ENCODE data around the gene ZBED5.
"Not testable (repeated sequence)": the region's sequence is repeated elsewhere in the genome, so short reads cannot be mapped to it uniquely, and the experiment has no call there.

The ZBED5 gene

GRCh38 chr11:10857709-10858438 lies at the start of gene ZBED5:
Gene ZBED5 (minus strand): TSS chr11:10858053. CDS start chr11:10854945, 3,108 bp downstream.
- peak; percentile 97 for DNase-seq

DNA sequence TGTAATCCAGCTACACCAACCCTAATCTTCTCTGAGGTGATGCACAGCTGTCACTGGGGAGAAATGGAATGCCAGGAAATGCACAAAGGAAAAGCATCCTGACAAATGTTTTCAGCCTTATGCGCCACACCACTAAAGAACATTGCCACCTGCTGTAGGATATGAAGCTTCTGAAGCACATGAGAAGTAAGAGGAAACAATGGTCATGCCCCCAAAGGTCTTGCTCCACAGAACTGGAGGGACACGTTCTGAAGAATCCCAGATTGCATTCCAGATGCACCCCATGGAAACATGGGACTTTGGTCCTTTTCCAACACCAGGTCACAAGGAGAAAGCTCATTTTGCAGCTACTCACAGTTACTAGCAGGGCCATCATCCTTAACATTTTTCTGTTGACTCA lies 48.7 kb upstream of the ZBED5 start:
- no peak for DNase-seq

GRCh38 chr11:10902301-10903063 lies 44.6 kb upstream of the ZBED5 start:
- DNase-seq: peak; percentile 26

- no peak for DNase-seq
Observed at GRCh38 chr11:10900681-10901415, 43.0 kb upstream of the ZBED5 start.

DNA sequence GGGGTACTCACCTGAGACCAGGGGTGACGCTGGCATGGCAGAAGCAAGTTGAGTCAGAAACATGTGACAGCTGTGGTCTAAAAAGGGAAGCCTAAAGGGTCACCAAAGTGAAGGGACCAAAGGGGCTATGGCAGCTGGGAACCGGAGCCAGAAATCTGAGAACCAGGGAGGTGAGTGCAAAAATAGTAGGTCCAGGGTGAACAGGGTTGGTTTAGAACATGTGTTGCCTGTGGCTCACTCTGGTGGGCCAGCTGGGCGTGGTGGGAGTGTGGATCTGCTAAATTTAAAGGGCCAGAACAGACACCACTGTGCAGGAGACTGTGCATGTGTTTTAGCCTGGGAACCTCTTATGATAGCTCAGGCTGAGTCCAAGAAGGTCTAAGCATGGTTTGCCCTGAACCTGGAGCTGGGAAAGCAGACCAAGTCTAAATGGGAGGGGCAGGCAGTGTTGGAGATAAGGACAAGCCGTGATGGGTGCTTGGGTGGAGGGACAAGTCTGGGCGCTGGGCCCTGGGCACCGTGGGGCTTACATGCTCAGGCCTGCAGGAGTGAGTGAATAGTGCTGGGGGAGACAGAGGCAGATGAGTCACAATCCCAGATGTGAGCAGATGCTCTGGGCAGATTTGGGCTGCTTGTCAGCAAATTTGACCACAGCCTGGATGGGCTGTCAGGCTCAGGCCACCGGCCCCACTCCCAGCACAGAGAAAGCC lies 41.4 kb upstream of the ZBED5 start:
- no peak for DNase-seq

DNA sequence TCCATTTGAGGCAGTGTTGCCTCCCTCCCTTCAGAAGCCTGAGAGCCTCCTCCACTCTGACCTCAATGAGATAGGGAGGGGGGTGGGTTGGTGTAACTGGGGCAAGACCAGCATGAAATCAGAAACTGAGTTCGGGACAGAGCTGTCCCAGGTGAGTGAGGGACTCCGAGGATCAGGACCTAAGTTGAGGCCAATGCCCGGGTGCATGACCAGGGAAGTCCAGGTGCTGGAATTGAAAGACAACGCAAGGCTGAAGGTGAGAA lies 40.8 kb upstream of the ZBED5 start:
- DNase-seq: no peak

DNA sequence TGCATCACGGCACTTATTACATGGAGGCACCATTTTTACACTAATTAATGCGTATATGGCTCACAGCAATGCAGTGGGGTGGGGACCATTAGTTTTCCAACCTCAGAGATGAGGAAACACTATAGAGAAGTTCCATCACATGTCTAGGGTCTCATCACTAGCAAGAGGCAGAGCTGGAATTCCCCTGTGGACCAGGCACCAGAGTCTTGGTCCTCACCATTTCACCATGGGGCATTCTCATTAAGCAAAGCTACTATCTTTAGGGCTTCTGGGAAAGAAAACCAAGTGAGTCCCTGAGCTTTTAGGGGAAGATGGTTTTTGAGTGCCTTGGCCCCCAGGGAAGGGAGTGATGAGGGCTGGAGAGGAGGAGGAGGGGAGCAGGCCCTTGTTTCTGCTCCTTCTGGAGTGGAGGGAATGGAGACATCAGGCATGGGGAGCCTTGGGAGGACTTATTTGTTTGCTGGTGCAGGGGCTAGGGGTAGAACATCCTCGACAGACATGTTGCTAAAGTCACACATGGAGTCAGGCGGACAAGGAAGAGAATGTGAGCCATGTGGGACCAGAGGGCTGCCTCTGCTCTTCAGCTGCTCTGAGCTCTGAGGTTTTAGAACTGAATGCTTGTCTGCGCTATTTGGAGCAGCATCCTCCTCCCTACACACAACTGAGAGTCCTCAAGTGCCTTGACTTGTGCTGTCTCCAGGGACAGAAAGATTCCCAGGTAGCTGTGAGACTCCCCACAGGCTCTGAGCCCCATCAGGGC lies 40.3 kb upstream of the ZBED5 start:
- DNase-seq: no peak

- no peak for DNase-seq
Observed at GRCh38 chr11:10897150-10897549, 39.3 kb upstream of the ZBED5 start.

DNA sequence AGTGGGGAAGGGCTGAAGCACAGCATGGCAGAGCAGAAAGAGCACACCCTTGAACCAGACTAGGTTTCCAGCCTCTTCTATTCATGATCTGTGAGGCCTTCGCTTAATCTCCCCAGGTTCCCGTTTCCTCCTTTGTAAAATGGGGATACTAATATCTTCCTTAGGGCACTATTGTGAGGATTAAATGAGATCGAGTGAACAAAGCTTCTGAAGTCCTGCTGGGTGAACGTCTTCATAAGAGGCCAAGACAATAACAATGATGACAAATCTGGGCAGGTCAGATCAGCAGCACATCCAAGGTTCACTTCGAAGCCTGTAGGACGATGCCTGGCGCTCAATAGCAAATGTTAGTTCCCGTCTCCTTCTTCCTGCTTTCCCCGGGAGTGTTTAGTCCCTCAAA lies 38.6 kb upstream of the ZBED5 start:
- DNase-seq: no peak

DNA sequence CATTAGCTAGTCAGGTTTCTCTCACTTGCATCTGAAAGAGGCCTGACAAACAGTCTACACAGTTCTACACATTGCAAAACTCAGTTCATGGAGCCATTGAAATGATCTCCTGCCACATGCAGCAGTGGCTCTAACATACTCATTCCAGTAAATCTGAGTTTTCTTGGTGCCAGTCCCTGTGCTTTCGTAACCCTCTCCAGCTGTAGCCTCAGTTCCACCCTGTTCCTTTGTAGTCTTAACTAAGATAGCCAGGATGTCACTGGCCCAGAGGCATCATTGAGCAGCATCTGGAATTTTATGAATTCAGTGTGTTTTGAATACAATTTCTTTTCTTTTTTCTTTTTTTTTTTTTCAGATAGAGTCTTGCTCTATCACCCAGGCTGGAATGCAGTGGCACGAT lies 37.4 kb upstream of the ZBED5 start:
- DNase-seq: no peak

GRCh38 chr11:10894666-10895065 lies 36.8 kb upstream of the ZBED5 start:
- DNase-seq: no peak

DNA sequence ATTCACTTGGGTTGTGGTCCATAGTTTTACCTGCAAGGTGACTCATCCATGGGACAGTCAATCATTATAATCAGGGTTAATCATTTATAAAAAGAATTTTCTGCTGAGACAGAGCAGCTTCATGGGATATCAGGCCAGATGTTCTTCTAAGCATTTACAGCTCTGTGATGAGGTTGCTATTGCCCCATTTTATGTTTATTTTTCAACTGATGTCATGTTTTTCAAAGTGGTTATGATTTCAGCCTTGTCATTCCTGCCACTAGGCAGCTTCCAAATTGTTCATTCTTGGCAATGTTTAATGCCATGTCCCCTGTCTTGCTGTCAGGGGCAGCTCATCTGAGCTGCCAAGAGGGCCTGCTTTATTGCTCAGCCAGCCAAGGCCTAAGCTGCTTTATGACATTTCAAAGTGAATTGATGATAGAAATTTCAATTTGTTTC lies 35.9 kb upstream of the ZBED5 start:
- DNase-seq: no peak

- no peak for DNase-seq
Observed at GRCh38 chr11:10892250-10892649, 34.4 kb upstream of the ZBED5 start.

DNA sequence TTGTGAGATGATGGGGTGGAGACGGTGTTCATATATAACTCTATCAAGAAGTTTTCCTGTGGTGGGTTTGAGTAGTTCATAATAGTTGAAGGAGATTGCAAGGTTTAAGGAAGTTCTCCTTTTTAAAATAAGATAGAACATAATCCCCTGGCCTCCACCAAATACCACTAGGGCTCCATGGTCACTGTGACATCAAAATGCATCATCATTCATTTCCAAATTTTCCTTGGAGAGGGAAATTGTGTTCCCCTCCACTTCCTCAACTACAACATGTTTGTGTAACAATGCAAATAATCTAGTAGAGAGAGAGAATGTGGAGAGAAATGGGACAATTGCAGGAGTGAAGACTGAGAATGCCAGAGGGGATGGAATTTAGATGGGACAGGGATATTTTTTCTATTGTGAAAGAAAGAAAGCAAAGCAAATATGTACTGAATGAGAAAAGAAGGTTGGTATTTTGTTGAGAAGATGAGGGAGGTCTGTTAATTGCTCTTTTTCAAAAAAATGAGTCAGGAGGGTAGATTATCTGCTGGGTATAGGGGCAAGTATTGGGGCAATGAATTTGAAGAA lies 33.4 kb upstream of the ZBED5 start:
- no peak for DNase-seq

DNA sequence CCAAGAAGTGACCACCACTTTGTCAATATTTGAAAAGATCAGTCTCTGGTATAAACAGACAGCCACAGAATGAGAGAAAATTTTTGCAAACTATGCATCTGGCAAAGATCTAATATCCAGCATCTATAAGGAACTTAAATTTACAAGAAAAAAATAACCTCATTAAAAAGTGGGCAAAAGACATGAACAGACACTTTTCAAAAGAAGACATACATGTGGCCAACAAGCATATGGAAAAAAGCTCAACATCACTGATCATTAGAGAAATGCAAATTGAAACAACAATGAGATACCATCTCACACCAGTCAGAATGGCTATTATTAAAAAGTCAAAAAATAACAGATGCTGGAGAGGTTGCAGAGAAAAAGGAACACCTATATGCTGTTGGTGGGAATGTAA lies 32.2 kb upstream of the ZBED5 start:
- not testable (repeated sequence) for DNase-seq

DNA sequence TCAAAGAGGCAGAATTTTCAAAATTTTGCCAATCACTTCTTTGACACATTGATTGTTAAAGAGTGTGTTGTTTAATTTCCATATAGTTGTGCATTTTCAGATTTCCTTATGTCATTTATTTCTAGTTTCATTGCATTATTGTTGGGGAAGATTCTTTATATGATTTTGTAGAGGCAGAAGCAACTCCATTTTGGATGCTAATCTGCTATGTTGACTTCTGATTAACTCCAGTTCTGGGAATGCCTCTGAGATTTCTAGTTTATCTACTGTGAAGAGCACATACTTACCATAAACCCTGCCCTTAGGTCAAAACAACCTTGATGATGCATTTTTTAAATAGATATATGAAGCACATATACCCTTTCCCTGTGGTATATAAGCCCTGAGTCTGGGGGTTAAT lies 29.5 kb upstream of the ZBED5 start:
- DNase-seq: no peak

- no peak for DNase-seq
Observed at GRCh38 chr11:10886652-10887250, 28.9 kb upstream of the ZBED5 start.

DNA sequence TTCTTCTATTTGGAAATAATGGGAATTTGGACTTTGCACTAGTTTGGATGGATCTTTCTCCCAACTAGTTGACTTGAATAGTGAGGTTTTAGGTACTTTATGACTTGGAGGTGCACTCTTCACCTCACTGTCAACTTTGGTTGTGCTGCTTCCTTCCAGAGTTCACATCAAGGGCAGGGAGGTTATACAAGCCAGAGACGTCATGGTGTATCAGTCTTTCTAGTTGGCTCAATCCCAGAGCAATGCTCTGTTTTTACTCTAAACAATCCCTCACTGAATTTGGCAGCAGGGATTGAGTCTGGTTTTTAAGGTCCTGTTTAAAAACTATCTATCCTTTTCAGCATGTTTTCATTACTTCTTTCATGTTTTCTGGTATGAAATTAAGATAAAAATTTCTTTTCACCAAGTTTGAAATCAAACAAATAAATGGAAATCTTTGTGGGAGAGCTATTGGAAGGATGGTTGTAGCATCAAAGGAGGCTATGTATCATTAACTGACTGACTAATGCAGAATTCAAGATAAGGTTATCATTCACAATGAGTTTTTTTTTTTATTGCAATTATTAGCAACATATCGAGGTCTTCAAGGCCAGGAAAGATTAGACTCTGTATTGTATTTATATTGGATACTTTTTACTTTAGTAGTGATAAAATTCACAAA lies 28.0 kb upstream of the ZBED5 start:
- DNase-seq: no peak

DNA sequence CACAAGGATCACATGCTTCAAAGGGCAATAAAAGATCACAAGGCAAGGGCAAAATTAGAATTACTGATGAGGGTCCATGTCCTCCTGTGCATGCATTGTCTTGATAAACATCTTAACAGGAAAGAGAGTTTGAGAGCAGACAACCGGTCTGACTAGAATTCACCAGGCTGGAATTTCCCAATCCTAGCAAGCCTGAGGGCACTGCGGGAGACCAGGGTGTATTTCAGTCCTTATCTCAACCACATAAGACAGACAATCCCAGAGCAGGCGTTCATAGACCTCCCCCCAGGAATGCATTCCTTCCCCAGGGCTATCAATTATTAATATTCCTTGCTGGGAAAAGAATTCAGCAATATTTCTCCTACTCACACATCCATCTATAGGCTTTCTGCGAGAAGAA lies 26.4 kb upstream of the ZBED5 start:
- DNase-seq: not testable (repeated sequence)

DNA sequence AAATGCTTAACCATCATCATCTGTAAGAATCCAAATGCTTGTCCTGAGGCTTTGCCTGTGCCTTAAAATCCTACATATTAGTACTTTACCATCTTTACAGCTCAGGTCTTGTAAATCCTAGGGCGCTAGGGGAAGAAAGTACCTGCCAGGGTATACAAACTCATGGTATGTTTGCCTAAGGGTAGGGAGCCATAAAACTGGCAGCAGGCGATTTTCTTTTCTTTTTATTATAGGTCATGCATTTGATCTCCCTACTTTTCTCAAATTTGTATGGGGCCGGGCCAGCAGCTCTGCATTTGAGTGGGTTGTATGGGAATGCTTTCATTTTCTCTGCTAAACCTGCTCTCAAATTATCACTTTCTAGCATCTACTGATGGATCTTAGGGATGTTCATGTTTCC lies 24.0 kb upstream of the ZBED5 start:
- no peak for DNase-seq
